Activated CD8-positive, alpha-beta T cell treated with anti-CD3 and anti-CD28 coated beads for 36 hours (primary cell): ENCODE data around the gene UBE2D1. TPM values are rescaled to one million over a fixed set of nuclear protein-coding genes. Genes with fewer than 3 reads are reported as not detected.

Experiments used
- ATAC-seq: fragments of 200-7000 bp; cut with Tn5 transposase; one replicate; pipeline ENCODE4 v1.10.0; 2021; ENCODE audit warnings: mild to moderate bottlenecking, moderate library complexity
- CTCF ChIA-PET: fragments of 350-600 bp; sonication (Branson Sonifier 250); formaldehyde crosslinking; loops from one replicate; lab custom pipeline; 2021; ENCODE audit warnings: antibody characterized with exemption; lab: Charles Lee
- POLR2A ChIA-PET: fragments of 350-600 bp; sonication (Branson Sonifier 250); formaldehyde crosslinking; loops from one replicate; lab custom pipeline; 2021; ENCODE audit warnings: antibody characterized with exemption; lab: Charles Lee
- DNase-seq: peaks from one replicate; pipeline ENCODE4 v3.0.0-alpha.2; 2020
- H3K27ac Mint-ChIP-seq: one replicate; pipeline ENCODE4 v1.8.0; 2021; ENCODE audit warnings: mild to moderate bottlenecking, mixed read lengths
- H3K27me3 Mint-ChIP-seq: one replicate; pipeline ENCODE4 v1.8.0; 2021; ENCODE audit warnings: mixed read lengths
- H3K36me3 Mint-ChIP-seq: one replicate; pipeline ENCODE4 v1.8.0; 2021; ENCODE audit warnings: low read depth, mixed read lengths
- H3K4me1 Mint-ChIP-seq: one replicate; pipeline ENCODE4 v1.8.0; 2021; ENCODE audit warnings: low read depth, mixed read lengths
- H3K4me3 Mint-ChIP-seq: one replicate; pipeline ENCODE4 v1.8.0; 2021; ENCODE audit warnings: mild to moderate bottlenecking, moderate library complexity, mixed read lengths
- H3K9me3 Mint-ChIP-seq: one replicate; pipeline ENCODE4 v1.8.0; 2021; ENCODE audit warnings: mixed read lengths
- intact Hi-C: fragments of 100-400 bp; cut with micrococcal nuclease; formaldehyde crosslinking; loops from one replicate; pipeline ENCODE4 v1.10.0; 2022
- total RNA-seq, 2 experiments: library from RNA; stranded (reverse); gene quantifications; one replicate each; pipeline ENCODE4 v1.2.3, GENCODE V29; 2021
- TF ChIP-seq, protein P1 (sequence below): fragments of 200-600 bp; IDR thresholded peaks from one replicate; pipeline ENCODE4 v1.8.0; 2022; ENCODE audit warnings: antibody characterized with exemption, mild to moderate bottlenecking

The UBE2D1 gene
- total RNA-seq, 2 experiments from 2014 or later = 12.1 to 12.8 TPM

DNA sequence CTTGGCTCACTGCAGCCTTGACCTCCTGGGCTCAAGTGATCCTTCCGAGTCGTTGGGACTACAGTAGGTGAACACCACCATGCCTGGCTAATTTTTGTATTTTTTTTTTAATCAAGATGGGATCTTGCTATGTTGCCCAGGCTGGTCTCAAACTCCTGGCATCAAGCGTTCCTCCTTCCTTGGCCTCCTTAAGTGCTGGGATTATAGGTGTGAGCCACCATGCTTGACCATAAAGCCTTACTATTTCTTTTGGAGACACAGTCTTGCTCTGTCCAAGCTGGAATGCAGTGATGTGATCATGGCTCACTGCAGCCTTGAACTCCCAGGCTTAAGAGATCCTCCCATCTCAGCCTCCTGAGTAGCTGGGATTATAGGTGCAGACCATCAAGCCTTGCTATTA lies 63.0 kb downstream of the UBE2D1 start:
- Mint-ChIP-seq H3K36me3 (peaks cover 35% of the 10 kb centered on the region), H3K9me3 (no peaks in the 10 kb centered on the region), H3K4me3 (no peak overlapping the region), H3K4me1 (peaks cover 5% of the 10 kb centered on the region), H3K27ac (no peak overlapping the region), H3K27me3 (no peaks in the 10 kb centered on the region)
- POLR2A ChIA-PET = interaction anchor here (0.6 to 1.8 kb wide), 2 partner anchors 12 to 107 kb away, joined by 3 to 5 read pairs; no protein-coding TSS in a partner anchor
- no peak for ATAC-seq
- CTCF ChIA-PET = interaction anchor here (0.9 kb wide), 1 partner anchor 52 kb away, joined by 4 read pairs; no protein-coding TSS in a partner anchor
- intact Hi-C loops = no loop called here
- DNase-seq = no peak
- TF ChIP-seq, protein P1, sequence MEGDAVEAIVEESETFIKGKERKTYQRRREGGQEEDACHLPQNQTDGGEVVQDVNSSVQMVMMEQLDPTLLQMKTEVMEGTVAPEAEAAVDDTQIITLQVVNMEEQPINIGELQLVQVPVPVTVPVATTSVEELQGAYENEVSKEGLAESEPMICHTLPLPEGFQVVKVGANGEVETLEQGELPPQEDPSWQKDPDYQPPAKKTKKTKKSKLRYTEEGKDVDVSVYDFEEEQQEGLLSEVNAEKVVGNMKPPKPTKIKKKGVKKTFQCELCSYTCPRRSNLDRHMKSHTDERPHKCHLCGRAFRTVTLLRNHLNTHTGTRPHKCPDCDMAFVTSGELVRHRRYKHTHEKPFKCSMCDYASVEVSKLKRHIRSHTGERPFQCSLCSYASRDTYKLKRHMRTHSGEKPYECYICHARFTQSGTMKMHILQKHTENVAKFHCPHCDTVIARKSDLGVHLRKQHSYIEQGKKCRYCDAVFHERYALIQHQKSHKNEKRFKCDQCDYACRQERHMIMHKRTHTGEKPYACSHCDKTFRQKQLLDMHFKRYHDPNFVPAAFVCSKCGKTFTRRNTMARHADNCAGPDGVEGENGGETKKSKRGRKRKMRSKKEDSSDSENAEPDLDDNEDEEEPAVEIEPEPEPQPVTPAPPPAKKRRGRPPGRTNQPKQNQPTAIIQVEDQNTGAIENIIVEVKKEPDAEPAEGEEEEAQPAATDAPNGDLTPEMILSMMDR = no peak

DNA sequence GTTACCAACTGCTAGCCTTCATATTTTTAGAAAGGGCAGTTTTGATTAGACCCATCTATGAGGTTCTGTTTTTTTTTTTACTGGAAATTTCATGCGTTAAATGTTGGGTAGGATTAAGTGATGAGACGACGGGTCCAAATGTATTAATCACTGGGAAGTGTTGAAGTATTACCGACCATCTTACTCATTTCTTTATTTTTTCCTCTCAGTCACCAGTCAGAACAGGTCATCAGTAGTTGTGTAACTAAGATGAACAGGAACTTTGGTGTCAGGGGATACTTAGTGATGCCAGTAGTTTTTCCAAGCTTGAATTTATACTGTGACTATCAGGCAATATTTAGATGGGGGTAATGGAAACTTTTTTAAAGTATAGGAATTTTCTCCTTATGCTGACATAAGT lies 64.6 kb downstream of the UBE2D1 start:
- ChIA-PET CTCF (no interaction called here), POLR2A (interaction anchor here (1.8 kb wide), 1 partner anchor 13 kb away, joined by 5 read pairs; no protein-coding TSS in a partner anchor)
- no peaks in the 10 kb centered on the region for H3K9me3 Mint-ChIP-seq
- peaks cover 4% of the 10 kb centered on the region for H3K4me1 Mint-ChIP-seq
- intact Hi-C loops = no loop called here
- DNase-seq = no peak
- no peak for ATAC-seq
- peaks cover 30% of the 10 kb centered on the region for H3K36me3 Mint-ChIP-seq
- no peaks in the 10 kb centered on the region for H3K27me3 Mint-ChIP-seq
- TF ChIP-seq, protein P1 = no peak
- H3K27ac Mint-ChIP-seq = no peak overlapping the region
- no peak overlapping the region for H3K4me3 Mint-ChIP-seq

DNA sequence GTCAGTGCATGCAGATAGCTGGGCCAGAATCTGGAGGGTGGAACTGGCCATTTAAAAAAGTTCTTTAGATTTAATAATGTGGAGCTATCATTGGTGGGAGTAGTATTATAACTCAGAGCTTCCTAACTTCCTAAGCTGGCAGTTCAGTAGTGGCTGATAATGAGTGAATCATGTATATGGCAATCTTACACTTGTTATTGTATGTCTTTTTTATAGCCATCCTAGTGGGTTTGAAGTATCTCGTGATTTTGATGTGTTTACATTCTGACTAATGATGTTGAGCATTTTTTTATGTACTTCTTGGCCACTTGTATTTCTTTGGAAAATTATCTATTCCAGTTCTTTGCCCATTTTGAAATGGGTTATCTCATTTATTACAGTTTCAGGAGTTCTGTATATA lies 65.8 kb downstream of the UBE2D1 start:
- Mint-ChIP-seq H3K36me3 (peaks cover 24% of the 10 kb centered on the region), H3K4me3 (no peak overlapping the region), H3K9me3 (no peaks in the 10 kb centered on the region), H3K4me1 (no peaks in the 10 kb centered on the region), H3K27me3 (no peaks in the 10 kb centered on the region), H3K27ac (no peak overlapping the region)
- intact Hi-C loops = no loop called here
- ChIA-PET CTCF (no interaction called here), POLR2A (no interaction called here)
- TF ChIP-seq, protein P1 = no peak
- DNase-seq (no peak), ATAC-seq (no peak)

DNA sequence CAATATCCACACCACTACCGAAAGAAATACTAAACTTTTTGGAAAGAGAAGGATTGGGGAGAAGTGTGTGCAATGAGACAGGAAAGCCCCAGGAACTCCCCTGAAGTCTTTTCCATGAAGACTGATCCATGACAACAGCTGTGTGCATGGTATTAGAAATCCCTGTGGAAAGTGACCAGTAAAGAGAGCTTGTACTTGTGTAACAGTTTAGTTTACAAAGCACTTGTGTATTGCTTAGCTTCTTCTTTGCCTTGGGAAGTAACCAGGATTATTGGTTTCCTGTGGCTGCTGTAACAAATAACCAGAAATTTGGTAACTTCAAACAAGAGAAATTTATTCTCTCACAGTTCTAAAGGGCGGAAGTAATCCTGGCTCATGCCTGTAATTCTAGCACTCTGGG lies 69.2 kb downstream of the UBE2D1 start:
- ChIA-PET POLR2A (no interaction called here), CTCF (interaction anchor here (0.8 to 1.6 kb wide), 2 partner anchors 11 to 104 kb away, joined by 3 to 7 read pairs; no protein-coding TSS in a partner anchor)
- no peak overlapping the region for H3K27ac Mint-ChIP-seq

DNA sequence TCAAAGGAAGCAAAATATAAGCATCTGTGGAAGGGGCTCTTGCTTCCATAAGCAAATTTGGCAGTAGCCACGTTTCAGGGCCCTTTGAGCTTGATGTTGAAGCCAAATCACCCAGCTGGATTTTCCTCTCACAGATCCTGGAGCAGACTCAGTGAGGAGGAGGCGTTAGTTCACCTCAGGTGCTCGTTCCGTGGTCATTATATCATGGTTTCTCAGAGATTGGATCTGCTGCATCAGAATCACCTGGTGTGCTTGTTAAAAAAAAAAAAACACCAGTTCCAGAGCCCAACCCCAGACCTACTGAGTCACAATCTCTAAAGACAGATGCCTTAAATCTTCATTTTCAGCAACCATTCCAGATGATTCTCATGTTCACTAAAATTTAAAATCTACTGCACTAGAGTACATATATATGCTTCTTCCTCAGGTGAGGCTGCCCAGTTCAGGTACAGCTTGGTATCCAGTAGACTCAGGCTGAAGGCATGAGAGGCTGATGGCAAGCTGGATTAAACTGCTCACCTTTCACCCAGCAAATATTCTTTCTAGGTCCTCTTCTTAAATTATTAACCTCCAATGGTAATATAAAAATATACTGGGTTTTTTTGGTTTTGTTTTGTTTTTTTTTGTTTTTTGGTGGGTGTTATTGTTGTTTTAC lies 75.3 kb downstream of the UBE2D1 start:
- no peak overlapping the region for H3K27ac Mint-ChIP-seq

More for the DNA sequence above, 69.2 kb downstream of the UBE2D1 start:
- intact Hi-C loops = no loop called here
- Mint-ChIP-seq H3K36me3 (peaks cover 5% of the 10 kb centered on the region), H3K27me3 (no peaks in the 10 kb centered on the region), H3K9me3 (no peaks in the 10 kb centered on the region), H3K4me1 (no peaks in the 10 kb centered on the region), H3K4me3 (no peak overlapping the region)
- ATAC-seq (no peak), DNase-seq (no peak)
- TF ChIP-seq, protein P1 = no peak

More for the DNA sequence above, 75.3 kb downstream of the UBE2D1 start:
- H3K4me3 Mint-ChIP-seq = no peak overlapping the region
- no peaks in the 10 kb centered on the region for H3K9me3 Mint-ChIP-seq
- peaks cover 3% of the 10 kb centered on the region for H3K27me3 Mint-ChIP-seq
- no peaks in the 10 kb centered on the region for H3K36me3 Mint-ChIP-seq
- TF ChIP-seq, protein P1 = no peak
- intact Hi-C loops = no loop called here
- ChIA-PET CTCF (interaction anchor here (0.6 kb wide), 1 partner anchor 258 kb away, joined by 3 read pairs; no protein-coding TSS in a partner anchor), POLR2A (interaction anchor here (0.6 kb wide), 1 partner anchor 107 kb away, joined by 4 read pairs; no protein-coding TSS in a partner anchor)
- DNase-seq (no peak), ATAC-seq (no peak)
- H3K4me1 Mint-ChIP-seq = no peaks in the 10 kb centered on the region
